GM23338 (cell line): ENCODE measurements around the gene LCOR. TPM values are rescaled to one million over a fixed set of nuclear protein-coding genes. Genes with fewer than 3 reads are reported as not detected.

Source experiments
- ATAC-seq: fragments of 200-7000 bp; cut with Tn5 transposase; 3 replicates; pipeline ENCODE4 v1.9.1; 2020
- DNase-seq: peaks from one replicate; pipeline ENCODE4 v3.0.0-alpha.2; 2015; ENCODE audit warnings: low spot score
- H2AFZ ChIP-seq: fragments of 200-600 bp; sonication (generic); 2 replicates; pipeline ENCODE4 v1.8.0; 2016; ENCODE audit warnings: antibody characterized with exemption, mild to moderate bottlenecking, moderate library complexity
- H3F3A ChIP-seq: fragments of 200-600 bp; sonication (generic); replicated peaks from 2 replicates; pipeline ENCODE4 v1.8.0; 2017; ENCODE audit warnings: antibody characterized with exemption, mixed run types, low read depth
- H3K27ac ChIP-seq: fragments of 200-600 bp; sonication (generic); 2 replicates; pipeline ENCODE4 v1.6.1; 2016; ENCODE audit warnings: low read depth
- H3K27me3 ChIP-seq: fragments of 200-600 bp; sonication (generic); 2 replicates; pipeline ENCODE4 v1.8.0; 2016; ENCODE audit warnings: mild to moderate bottlenecking, mixed run types, moderate library complexity; ENCODE audit not compliant: insufficient read depth
- H3K36me3 ChIP-seq: fragments of 200-600 bp; sonication (generic); 2 replicates; pipeline ENCODE4 v1.8.0; 2016; ENCODE audit warnings: mild to moderate bottlenecking; ENCODE audit not compliant: insufficient read depth
- H3K4me1 ChIP-seq: fragments of 200-600 bp; sonication (generic); 2 replicates; pipeline ENCODE4 v1.8.0; 2016; ENCODE audit warnings: mild to moderate bottlenecking, moderate library complexity; ENCODE audit not compliant: insufficient read depth
- H3K4me2 ChIP-seq: fragments of 200-600 bp; sonication (generic); 2 replicates; pipeline ENCODE4 v1.7.1; 2017; ENCODE audit warnings: mixed run types
- H3K4me3 ChIP-seq: fragments of 200-600 bp; sonication (generic); 2 replicates; pipeline ENCODE4 v1.6.1; 2016; ENCODE audit warnings: mixed run types
- H3K79me2 ChIP-seq: fragments of 200-600 bp; sonication (generic); replicated peaks from 2 replicates; pipeline ENCODE4 v1.8.0; 2017; ENCODE audit warnings: mild to moderate bottlenecking; ENCODE audit not compliant: insufficient read depth
- H3K9me2 ChIP-seq: fragments of 200-600 bp; sonication (generic); 2 replicates; pipeline ENCODE4 v1.8.0; 2017; ENCODE audit not compliant: insufficient read depth
- H4K20me1 ChIP-seq: fragments of 200-600 bp; sonication (generic); replicated peaks from 2 replicates; pipeline ENCODE4 v1.8.0; 2017; ENCODE audit warnings: mild to moderate bottlenecking; ENCODE audit not compliant: insufficient read depth
- H3K27ac Mint-ChIP-seq: 2 replicates; pipeline ENCODE4 v1.8.0; 2020; ENCODE audit warnings: inconsistent platforms, mild to moderate bottlenecking, moderate library complexity, mixed read lengths
- H3K27me3 Mint-ChIP-seq: 3 replicates; pipeline ENCODE4 v1.8.0; 2022; ENCODE audit warnings: low read depth, mild to moderate bottlenecking, moderate library complexity, mixed read lengths, inconsistent platforms; ENCODE audit not compliant: insufficient read depth, poor library complexity
- H3K36me3 Mint-ChIP-seq: 3 replicates; pipeline ENCODE4 v1.8.0; 2021; ENCODE audit warnings: low read depth, mild to moderate bottlenecking, inconsistent platforms, moderate library complexity, mixed read lengths
- H3K4me1 Mint-ChIP-seq: 3 replicates; pipeline ENCODE4 v1.8.0; 2020; ENCODE audit warnings: mild to moderate bottlenecking, inconsistent platforms, mixed read lengths
- H3K4me3 Mint-ChIP-seq: 3 replicates; pipeline ENCODE4 v1.8.0; 2021; ENCODE audit warnings: moderate library complexity, mild to moderate bottlenecking, inconsistent platforms, mixed read lengths
- H3K9me3 Mint-ChIP-seq: 3 replicates; pipeline ENCODE4 v1.8.0; 2020; ENCODE audit warnings: moderate library complexity, mild to moderate bottlenecking, inconsistent platforms, mixed read lengths
- CREB1 ChIP-seq: fragments of 250-450 bp; sonication (Bioruptor Pico); IDR thresholded peaks from 2 replicates; pipeline ENCODE4 v1.5.0; 2020; ENCODE audit warnings: low read depth, mild to moderate bottlenecking, moderate library complexity
- EZH2phosphoT487 ChIP-seq: fragments of 200-600 bp; sonication (generic); IDR thresholded peaks from one replicate; pipeline ENCODE4 v1.8.1; 2018; ENCODE audit warnings: antibody characterized with exemption; ENCODE audit not compliant: unreplicated experiment
- POLR2AphosphoS5 ChIP-seq: IDR thresholded peaks from 2 replicates; pipeline ENCODE4 v1.6.1; 2016; ENCODE audit warnings: antibody characterized with exemption, low read depth
- REST ChIP-seq: IDR thresholded peaks from one replicate; pipeline ENCODE4 v1.6.1; 2018; ENCODE audit warnings: antibody characterized with exemption; ENCODE audit not compliant: unreplicated experiment
- ZNF331 ChIP-seq: fragments of 250-450 bp; sonication (Bioruptor Pico); IDR thresholded peaks from 2 replicates; pipeline ENCODE4 v1.5.0; 2020; ENCODE audit warnings: low read depth, mild to moderate bottlenecking, moderate library complexity
- ZNF462 ChIP-seq: fragments of 250-450 bp; sonication (Bioruptor Pico); IDR thresholded peaks from 2 replicates; pipeline ENCODE4 v1.5.0; 2020; ENCODE audit warnings: mild to moderate bottlenecking, moderate library complexity
- polyA plus RNA-seq: library from polyadenylated mRNA; unstranded; fragments of >200 nt; fragmentation: Nextera tagmentation; extraction: Ambion mirVana; gene quantifications from 2 replicates; pipeline ENCODE4 v1.2.1, GENCODE V29; 2016
- total RNA-seq: library from RNA; depleted of rRNA; stranded (reverse); fragments of >200 nt; shearing (Covaris generic); gene quantifications from 2 replicates; pipeline ENCODE4 v1.2.3, GENCODE V29; 2014
- TF ChIP-seq, protein P1 (sequence below), 2 experiments: fragments of 200-600 bp in 1 of 2; sonication (generic) in 1 of 2; conservative IDR thresholded peaks; 2 replicates each; pipeline versions ENCODE4 v1.5.1 to v1.6.1; 2016 to 2017; ENCODE audit warnings: antibody characterized with exemption in 2 of 2, low read depth in 2 of 2, mild to moderate bottlenecking in 2 of 2, moderate library complexity in 1 of 2

Gene LCOR
- total and polyA plus RNA-seq, 2 experiments from 2014 or later, result 6.9 to 14.9 TPM

DNA sequence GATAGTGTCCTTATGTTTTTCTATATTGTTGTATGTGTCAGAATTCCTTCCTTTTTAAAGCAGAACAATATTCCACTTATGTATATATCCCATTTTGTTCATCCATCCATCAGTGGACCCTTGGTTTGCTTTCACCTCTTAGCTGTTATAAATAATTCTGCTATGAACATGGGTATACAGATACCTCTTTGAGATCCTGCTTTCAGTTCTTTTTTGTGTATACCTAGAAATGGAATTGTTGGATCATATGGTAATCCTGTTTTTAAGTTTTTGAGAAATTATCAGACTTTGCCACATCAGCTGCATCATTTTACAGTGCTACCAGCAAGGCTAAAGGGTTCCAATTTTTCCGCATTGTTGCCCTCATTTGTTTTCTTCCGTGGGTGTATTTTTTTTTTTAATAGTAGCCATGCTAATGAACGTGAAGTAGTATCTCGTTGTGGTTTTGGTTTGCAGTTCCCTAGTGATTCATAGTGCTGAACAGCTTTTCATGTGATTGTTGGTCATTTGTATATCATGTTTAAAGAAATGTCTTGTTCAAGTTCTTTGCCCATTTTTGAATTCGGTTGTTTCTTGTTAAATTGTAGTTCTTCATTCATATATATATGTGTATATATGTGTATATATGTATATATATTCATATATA, 87.8 kb downstream of the LCOR start (continued):
- TF ChIP-seq ZNF462 (no peak), REST (no peak)

DNA sequence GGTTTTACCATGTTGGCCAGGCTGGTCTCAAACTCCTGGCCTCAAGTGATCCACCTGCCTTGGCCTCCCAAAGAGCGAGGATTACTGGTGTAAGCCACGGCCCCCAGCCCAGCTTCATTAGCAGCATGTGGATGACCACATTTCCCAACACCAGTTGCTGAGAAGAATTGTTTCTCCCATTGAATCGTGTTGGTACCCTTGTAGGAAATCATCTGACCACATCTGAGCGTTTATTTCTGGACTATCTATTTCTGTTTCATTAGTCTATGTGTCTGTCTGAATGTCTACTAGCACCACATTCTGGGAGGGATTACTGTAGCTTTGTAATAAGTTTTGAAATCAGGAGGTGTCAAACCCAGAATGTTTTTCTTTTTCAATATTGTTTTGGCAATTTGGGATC, 89.6 kb downstream of the LCOR start:
- no peaks in the 10 kb centered on the region for H3K4me1 Mint-ChIP-seq
- peaks cover 12% of the 10 kb centered on the region for H3K79me2 ChIP-seq
- H3K9me3 Mint-ChIP-seq, result no peaks in the 10 kb centered on the region
- no peaks in the 10 kb centered on the region for H3K9me2 ChIP-seq
- no peak overlapping the region for H3K4me3 Mint-ChIP-seq
- H4K20me1 ChIP-seq, result peaks cover 3% of the 10 kb centered on the region; the same call in 1 of the 2 replicates
- no peaks in the 10 kb centered on the region for H3K4me1 ChIP-seq
- ATAC-seq (no peak), DNase-seq (no peak)
- H3K27me3 ChIP-seq, result no peaks in the 10 kb centered on the region
- H3K4me2 ChIP-seq, result no peak overlapping the region
- no peaks in the 10 kb centered on the region for H3F3A ChIP-seq
- no peak overlapping the region; the same call in 1 of the 2 replicates for H3K27ac Mint-ChIP-seq
- no peak overlapping the region for H3K27ac ChIP-seq
- no peaks in the 10 kb centered on the region for H3K36me3 ChIP-seq
- no peak overlapping the region for H2AFZ ChIP-seq
- no peaks in the 10 kb centered on the region for H3K27me3 Mint-ChIP-seq
- peaks cover 9% of the 10 kb centered on the region; the same call in 2 of the 3 replicates for H3K36me3 Mint-ChIP-seq
- H3K4me3 ChIP-seq, result no peak overlapping the region
- TF ChIP-seq ZNF331 (CRISPR knock-in tag) (no peak), POLR2AphosphoS5 (no peak), EZH2phosphoT487 (no peak), CREB1 (CRISPR knock-in tag) (no peak)
- TF ChIP-seq, protein P1, sequence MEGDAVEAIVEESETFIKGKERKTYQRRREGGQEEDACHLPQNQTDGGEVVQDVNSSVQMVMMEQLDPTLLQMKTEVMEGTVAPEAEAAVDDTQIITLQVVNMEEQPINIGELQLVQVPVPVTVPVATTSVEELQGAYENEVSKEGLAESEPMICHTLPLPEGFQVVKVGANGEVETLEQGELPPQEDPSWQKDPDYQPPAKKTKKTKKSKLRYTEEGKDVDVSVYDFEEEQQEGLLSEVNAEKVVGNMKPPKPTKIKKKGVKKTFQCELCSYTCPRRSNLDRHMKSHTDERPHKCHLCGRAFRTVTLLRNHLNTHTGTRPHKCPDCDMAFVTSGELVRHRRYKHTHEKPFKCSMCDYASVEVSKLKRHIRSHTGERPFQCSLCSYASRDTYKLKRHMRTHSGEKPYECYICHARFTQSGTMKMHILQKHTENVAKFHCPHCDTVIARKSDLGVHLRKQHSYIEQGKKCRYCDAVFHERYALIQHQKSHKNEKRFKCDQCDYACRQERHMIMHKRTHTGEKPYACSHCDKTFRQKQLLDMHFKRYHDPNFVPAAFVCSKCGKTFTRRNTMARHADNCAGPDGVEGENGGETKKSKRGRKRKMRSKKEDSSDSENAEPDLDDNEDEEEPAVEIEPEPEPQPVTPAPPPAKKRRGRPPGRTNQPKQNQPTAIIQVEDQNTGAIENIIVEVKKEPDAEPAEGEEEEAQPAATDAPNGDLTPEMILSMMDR (conservative IDR thresholded peaks at IDR 0.05; ENCODE audit: low read depth in 2 of 2), result no peak
